Measurements from ENCODE around the gene YIPF2. TPM values are rescaled to one million over a fixed set of nuclear protein-coding genes. Genes with fewer than 3 reads are reported as not detected.

YIPF2 gene
- total RNA-seq, 1 experiment from 2014 or later: 26.8 TPM

DNA sequence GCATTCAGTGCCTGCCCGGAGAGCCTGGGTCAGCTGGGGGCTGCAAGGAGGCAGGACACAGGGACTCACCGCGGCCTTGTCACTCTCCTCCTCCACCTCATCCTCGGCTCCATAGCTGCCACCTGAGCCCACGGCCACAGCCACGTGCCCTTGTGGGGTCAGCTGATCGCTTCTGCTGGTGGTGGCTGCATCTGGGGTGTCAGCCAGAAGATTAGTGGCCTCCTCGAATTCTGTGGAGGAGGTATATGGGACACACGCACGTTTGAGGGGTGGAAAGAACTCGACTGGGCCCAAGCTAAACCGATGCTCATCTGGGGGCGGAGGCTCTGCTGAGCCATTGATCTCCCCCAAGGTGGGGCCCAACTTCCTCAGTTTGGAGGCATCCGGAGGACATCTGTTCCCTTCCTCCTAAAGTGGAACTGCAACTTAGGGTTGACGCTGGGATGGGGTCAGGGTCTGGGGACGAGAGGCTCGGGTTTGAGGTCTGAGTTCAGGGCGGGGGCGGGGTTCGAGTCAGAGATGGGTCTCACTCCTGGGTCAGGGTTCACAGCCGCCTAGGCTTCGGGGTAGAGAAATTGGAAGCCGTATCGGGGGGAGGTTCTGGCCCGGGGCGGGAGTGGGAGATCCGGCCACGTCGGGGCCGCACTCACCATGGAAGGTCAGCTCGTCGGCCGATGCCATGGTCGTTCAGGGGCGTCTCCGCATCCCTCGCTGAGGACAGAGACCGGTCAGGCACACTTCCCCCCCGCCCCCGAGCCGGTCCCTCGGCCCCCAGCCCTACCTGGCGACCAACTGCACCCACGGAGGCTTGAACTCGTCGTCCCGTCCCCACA is 493 bp downstream of the YIPF2 start:
- H3K27me3 ChIP-seq (ENCODE audit: low read length): no peaks in the 10 kb centered on the region
- H3K36me3 ChIP-seq (ENCODE audit: insufficient read depth, low read length): peaks cover 5% of the 10 kb centered on the region; the same call in 1 of the 2 replicates
- peaks cover 22% of the 10 kb centered on the region for H3K4me1 ChIP-seq (ENCODE audit: low read length)
- H4K20me1 ChIP-seq (ENCODE audit: insufficient read depth, low read depth, low read length): peaks cover 9% of the 10 kb centered on the region; the same call in 1 of the 2 replicates
- peak overlapping the region; percentile 95 for H3K9ac ChIP-seq (ENCODE audit: low read length)
- H3K4me3 ChIP-seq (ENCODE audit: low read length): peak overlapping the region; percentile 99
- peak overlapping the region; percentile 99 for H3K4me2 ChIP-seq (ENCODE audit: low read depth, low read length, poor library complexity, severe bottlenecking)
- H3K79me2 ChIP-seq (ENCODE audit: low read length): peaks cover 43% of the 10 kb centered on the region
- H3K9me2 ChIP-seq (replicated peaks; ENCODE audit: insufficient read depth, low read length): no peaks in the 10 kb centered on the region
- H3K27ac ChIP-seq (ENCODE audit: low read length): peak overlapping the region; percentile 60
- DNase-seq: peak; percentile 62
- no peak overlapping the region; the same call in 1 of the 2 replicates for H2AFZ ChIP-seq (ENCODE audit: low read length)
- no peaks in the 10 kb centered on the region for H3K9me3 ChIP-seq (ENCODE audit: low read length)

- Histone ChIP-seq H3K27ac (ENCODE audit: low read length) (no peak overlapping the region), H3K9ac (ENCODE audit: low read length) (no peak overlapping the region), H3K4me2 (ENCODE audit: low read depth, low read length, poor library complexity, severe bottlenecking) (no peak overlapping the region), H2AFZ (ENCODE audit: low read length) (no peak overlapping the region), H3K4me3 (ENCODE audit: low read length) (no peak overlapping the region), H4K20me1 (ENCODE audit: insufficient read depth, low read depth, low read length) (peaks cover 8% of the 10 kb centered on the region; the same call in 1 of the 2 replicates), H3K9me2 (replicated peaks; ENCODE audit: insufficient read depth, low read length) (no peaks in the 10 kb centered on the region), H3K4me1 (ENCODE audit: low read length) (peaks cover 15% of the 10 kb centered on the region), H3K79me2 (ENCODE audit: low read length) (peaks cover 22% of the 10 kb centered on the region), H3K36me3 (ENCODE audit: insufficient read depth, low read length) (no peaks in the 10 kb centered on the region; the same call in 1 of the 2 replicates), H3K9me3 (ENCODE audit: low read length) (no peaks in the 10 kb centered on the region), H3K27me3 (ENCODE audit: low read length) (no peaks in the 10 kb centered on the region)
- DNase-seq: no peak
Observed at GRCh38 chr19:10924597-10924996, 3.8 kb downstream of the YIPF2 start.

GRCh38 chr19:10923260-10924112 is 5.0 kb downstream of the YIPF2 start:
- no peak overlapping the region for H2AFZ ChIP-seq (ENCODE audit: low read length)
- H3K79me2 ChIP-seq (ENCODE audit: low read length): peaks cover 12% of the 10 kb centered on the region
- peaks cover 11% of the 10 kb centered on the region for H3K4me1 ChIP-seq (ENCODE audit: low read length)
- H3K27ac ChIP-seq (ENCODE audit: low read length): no peak overlapping the region
- no peak overlapping the region for H3K4me2 ChIP-seq (ENCODE audit: low read depth, low read length, poor library complexity, severe bottlenecking)
- H3K9me3 ChIP-seq (ENCODE audit: low read length): no peaks in the 10 kb centered on the region
- no peaks in the 10 kb centered on the region; the same call in 1 of the 2 replicates for H3K36me3 ChIP-seq (ENCODE audit: insufficient read depth, low read length)
- no peak overlapping the region for H3K9ac ChIP-seq (ENCODE audit: low read length)
- DNase-seq: no peak
- no peaks in the 10 kb centered on the region for H4K20me1 ChIP-seq (ENCODE audit: insufficient read depth, low read depth, low read length)
- H3K9me2 ChIP-seq (replicated peaks; ENCODE audit: insufficient read depth, low read length): no peaks in the 10 kb centered on the region
- no peaks in the 10 kb centered on the region for H3K27me3 ChIP-seq (ENCODE audit: low read length)
- no peak overlapping the region for H3K4me3 ChIP-seq (ENCODE audit: low read length)

- no peak overlapping the region for H3K27ac ChIP-seq (ENCODE audit: low read length)
- H3K4me2 ChIP-seq (ENCODE audit: low read depth, low read length, poor library complexity, severe bottlenecking): no peak overlapping the region
- H3K9me2 ChIP-seq (replicated peaks; ENCODE audit: insufficient read depth, low read length): no peaks in the 10 kb centered on the region
- no peak for DNase-seq
- H3K4me1 ChIP-seq (ENCODE audit: low read length): peaks cover 7% of the 10 kb centered on the region
- no peaks in the 10 kb centered on the region for H4K20me1 ChIP-seq (ENCODE audit: insufficient read depth, low read depth, low read length)
- H2AFZ ChIP-seq (ENCODE audit: low read length): no peak overlapping the region
- H3K9me3 ChIP-seq (ENCODE audit: low read length): no peaks in the 10 kb centered on the region
- H3K4me3 ChIP-seq (ENCODE audit: low read length): no peak overlapping the region
- H3K9ac ChIP-seq (ENCODE audit: low read length): no peak overlapping the region
- H3K36me3 ChIP-seq (ENCODE audit: insufficient read depth, low read length): no peaks in the 10 kb centered on the region; the same call in 1 of the 2 replicates
- 0 out of 2 replicates have a peak, but pooled peaks cover 4% of the 10 kb centered on the region for H3K79me2 ChIP-seq (ENCODE audit: low read length)
- H3K27me3 ChIP-seq (ENCODE audit: low read length): no peaks in the 10 kb centered on the region
Observed at GRCh38 chr19:10922638-10923014, 5.8 kb downstream of the YIPF2 start.

- no peak overlapping the region for H3K4me2 ChIP-seq (ENCODE audit: low read depth, low read length, poor library complexity, severe bottlenecking)
- no peak overlapping the region for H3K9ac ChIP-seq (ENCODE audit: low read length)
- H2AFZ ChIP-seq (ENCODE audit: low read length): no peak overlapping the region
Observed at GRCh38 chr19:10921910-10922637, 6.4 kb downstream of the YIPF2 start.

DNA sequence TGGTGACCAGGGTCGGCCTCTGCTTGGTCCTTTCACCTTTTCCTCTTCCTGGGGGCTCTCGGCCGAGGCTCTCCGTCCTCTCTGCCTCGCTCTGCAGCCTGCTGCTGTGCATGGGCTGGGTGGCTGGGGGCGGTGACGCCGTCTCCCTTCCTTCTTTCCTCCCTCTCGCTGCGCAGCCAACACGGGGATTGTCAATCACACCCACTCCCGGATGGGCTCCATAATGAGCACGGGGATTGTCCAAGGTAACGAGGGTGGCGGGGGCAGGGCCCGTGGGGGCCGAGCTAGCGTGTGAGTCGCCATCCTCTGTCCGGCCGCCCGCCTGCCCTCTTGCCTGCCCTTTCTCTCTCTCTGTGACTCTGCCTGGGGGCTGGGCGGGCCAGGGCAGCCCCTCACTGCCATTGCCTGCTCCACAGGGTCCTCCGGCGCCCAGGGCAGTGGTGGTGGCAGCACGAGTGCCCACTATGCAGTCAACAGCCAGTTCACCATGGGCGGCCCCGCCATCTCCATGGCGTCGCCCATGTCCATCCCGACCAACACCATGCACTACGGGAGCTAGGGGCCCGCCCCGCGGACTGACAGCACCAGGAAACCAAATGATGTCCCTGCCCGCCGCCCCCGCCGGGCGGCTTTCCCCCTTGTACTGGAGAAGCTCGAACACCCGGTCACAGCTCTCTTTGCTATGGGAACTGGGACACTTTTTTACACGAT is 7.1 kb downstream of the YIPF2 start:
- Histone ChIP-seq H3K79me2 (ENCODE audit: low read length) (no peaks in the 10 kb centered on the region), H3K36me3 (ENCODE audit: insufficient read depth, low read length) (no peaks in the 10 kb centered on the region; the same call in 1 of the 2 replicates), H3K9ac (ENCODE audit: low read length) (no peak overlapping the region), H3K27me3 (ENCODE audit: low read length) (no peaks in the 10 kb centered on the region), H3K4me1 (ENCODE audit: low read length) (no peaks in the 10 kb centered on the region), H3K4me2 (ENCODE audit: low read depth, low read length, poor library complexity, severe bottlenecking) (no peak overlapping the region), H3K9me3 (ENCODE audit: low read length) (no peaks in the 10 kb centered on the region), H2AFZ (ENCODE audit: low read length) (no peak overlapping the region), H4K20me1 (ENCODE audit: insufficient read depth, low read depth, low read length) (no peaks in the 10 kb centered on the region), H3K27ac (ENCODE audit: low read length) (no peak overlapping the region), H3K9me2 (replicated peaks; ENCODE audit: insufficient read depth, low read length) (no peaks in the 10 kb centered on the region), H3K4me3 (ENCODE audit: low read length) (no peak overlapping the region)
- no peak for DNase-seq

More at GRCh38 chr19:10921910-10922637, 6.4 kb downstream of the YIPF2 start:
- Histone ChIP-seq H4K20me1 (ENCODE audit: insufficient read depth, low read depth, low read length) (no peaks in the 10 kb centered on the region), H3K4me1 (ENCODE audit: low read length) (peaks cover 1% of the 10 kb centered on the region), H3K36me3 (ENCODE audit: insufficient read depth, low read length) (no peaks in the 10 kb centered on the region; the same call in 1 of the 2 replicates), H3K27ac (ENCODE audit: low read length) (no peak overlapping the region), H3K9me2 (replicated peaks; ENCODE audit: insufficient read depth, low read length) (no peaks in the 10 kb centered on the region), H3K4me3 (ENCODE audit: low read length) (no peak overlapping the region), H3K9me3 (ENCODE audit: low read length) (no peaks in the 10 kb centered on the region), H3K27me3 (ENCODE audit: low read length) (no peaks in the 10 kb centered on the region), H3K79me2 (ENCODE audit: low read length) (no peaks in the 10 kb centered on the region)
- DNase-seq: no peak

GRCh38 chr19:10920781-10921180 is 7.7 kb downstream of the YIPF2 start:
- H3K79me2 ChIP-seq (ENCODE audit: low read length): no peaks in the 10 kb centered on the region
- no peak overlapping the region for H3K9ac ChIP-seq (ENCODE audit: low read length)
- no peaks in the 10 kb centered on the region for H3K9me3 ChIP-seq (ENCODE audit: low read length)
- H2AFZ ChIP-seq (ENCODE audit: low read length): no peak overlapping the region
- H3K9me2 ChIP-seq (replicated peaks; ENCODE audit: insufficient read depth, low read length): no peaks in the 10 kb centered on the region
- no peaks in the 10 kb centered on the region for H4K20me1 ChIP-seq (ENCODE audit: insufficient read depth, low read depth, low read length)
- no peaks in the 10 kb centered on the region for H3K27me3 ChIP-seq (ENCODE audit: low read length)
- DNase-seq: no peak
- H3K4me1 ChIP-seq (ENCODE audit: low read length): no peaks in the 10 kb centered on the region
- no peak overlapping the region for H3K4me2 ChIP-seq (ENCODE audit: low read depth, low read length, poor library complexity, severe bottlenecking)
- no peaks in the 10 kb centered on the region; the same call in 1 of the 2 replicates for H3K36me3 ChIP-seq (ENCODE audit: insufficient read depth, low read length)
- H3K4me3 ChIP-seq (ENCODE audit: low read length): no peak overlapping the region
- no peak overlapping the region for H3K27ac ChIP-seq (ENCODE audit: low read length)
